Neural progenitor cell (in vitro differentiated cells): ENCODE measurements around the gene LGALS1.

Source experiments
- EZH2 ChIP-seq: fragments of 200-600 bp; sonication (generic); IDR thresholded peaks from 2 replicates; pipeline ENCODE4 v1.6.1; 2017; ENCODE audit warnings: antibody characterized with exemption, mild to moderate bottlenecking, moderate library complexity
- EZH2phosphoT487 ChIP-seq: fragments of 200-600 bp; sonication (generic); IDR thresholded peaks from 2 replicates; pipeline ENCODE4 v1.6.1; 2017; ENCODE audit warnings: antibody characterized with exemption
- TF ChIP-seq, protein P1 (sequence below): fragments of 200-600 bp; sonication (generic); IDR thresholded peaks from 2 replicates; pipeline ENCODE4 v1.5.1; 2017; ENCODE audit warnings: antibody characterized with exemption, mild to moderate bottlenecking

- TF ChIP-seq, protein P1, sequence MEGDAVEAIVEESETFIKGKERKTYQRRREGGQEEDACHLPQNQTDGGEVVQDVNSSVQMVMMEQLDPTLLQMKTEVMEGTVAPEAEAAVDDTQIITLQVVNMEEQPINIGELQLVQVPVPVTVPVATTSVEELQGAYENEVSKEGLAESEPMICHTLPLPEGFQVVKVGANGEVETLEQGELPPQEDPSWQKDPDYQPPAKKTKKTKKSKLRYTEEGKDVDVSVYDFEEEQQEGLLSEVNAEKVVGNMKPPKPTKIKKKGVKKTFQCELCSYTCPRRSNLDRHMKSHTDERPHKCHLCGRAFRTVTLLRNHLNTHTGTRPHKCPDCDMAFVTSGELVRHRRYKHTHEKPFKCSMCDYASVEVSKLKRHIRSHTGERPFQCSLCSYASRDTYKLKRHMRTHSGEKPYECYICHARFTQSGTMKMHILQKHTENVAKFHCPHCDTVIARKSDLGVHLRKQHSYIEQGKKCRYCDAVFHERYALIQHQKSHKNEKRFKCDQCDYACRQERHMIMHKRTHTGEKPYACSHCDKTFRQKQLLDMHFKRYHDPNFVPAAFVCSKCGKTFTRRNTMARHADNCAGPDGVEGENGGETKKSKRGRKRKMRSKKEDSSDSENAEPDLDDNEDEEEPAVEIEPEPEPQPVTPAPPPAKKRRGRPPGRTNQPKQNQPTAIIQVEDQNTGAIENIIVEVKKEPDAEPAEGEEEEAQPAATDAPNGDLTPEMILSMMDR = no peak
- no peak for TF ChIP-seq EZH2
- no peak for TF ChIP-seq EZH2phosphoT487
Measured at GRCh38 chr22:37641561-37641949, 33.9 kb upstream of the LGALS1 start.
